Osteoblast (primary cell): ENCODE measurements around the gene RNASE7. TPM values are rescaled to one million over a fixed set of nuclear protein-coding genes. Genes with fewer than 3 reads are reported as not detected.
A peak's percentile ranks its signal among the peaks of the same experiment; 100 is the strongest.

Experiments used
- DNase-seq: peaks from one replicate; pipeline ENCODE4 v3.0.0; 2011; ENCODE audit warnings: low spot score, mixed read lengths; ENCODE audit not compliant: insufficient read length; ENCODE audit errors: missing footprints
- H2AFZ ChIP-seq: 2 replicates; pipeline ENCODE4 v1.6.0; 2011; ENCODE audit warnings: mild to moderate bottlenecking, low read length
- H3K27ac ChIP-seq: 2 replicates; pipeline ENCODE4 v1.5.1; 2011; ENCODE audit warnings: mild to moderate bottlenecking, low read depth, low read length, moderate library complexity
- H3K27me3 ChIP-seq: 2 replicates; pipeline ENCODE4 v1.6.0; 2012; ENCODE audit warnings: mild to moderate bottlenecking, control low read depth, inconsistent platforms, low read length, moderate library complexity; ENCODE audit not compliant: insufficient read depth
- H3K36me3 ChIP-seq: 2 replicates; pipeline ENCODE4 v1.5.1; 2011; ENCODE audit warnings: mild to moderate bottlenecking, low read length, control low read depth, moderate library complexity; ENCODE audit not compliant: insufficient read depth
- H3K4me1 ChIP-seq: 2 replicates; pipeline ENCODE4 v1.5.1; 2011; ENCODE audit warnings: mild to moderate bottlenecking, low read length, control low read depth, moderate library complexity; ENCODE audit not compliant: insufficient read depth
- H3K4me2 ChIP-seq: 2 replicates; pipeline ENCODE4 v1.6.0; 2011; ENCODE audit warnings: mild to moderate bottlenecking, low read length; ENCODE audit not compliant: insufficient read depth
- H3K4me3 ChIP-seq: fragments of 200-600 bp; sonication (generic); 3 replicates; pipeline ENCODE4 v1.5.1; 2012; ENCODE audit warnings: mild to moderate bottlenecking, low read length, inconsistent platforms; ENCODE audit not compliant: insufficient read depth
- H3K79me2 ChIP-seq: 2 replicates; pipeline ENCODE4 v1.6.0; 2012; ENCODE audit warnings: mild to moderate bottlenecking, low read length, control low read depth, inconsistent platforms; ENCODE audit not compliant: insufficient read depth
- H3K9me3 ChIP-seq: 2 replicates; pipeline ENCODE4 v1.5.1; 2011; ENCODE audit warnings: low read depth, low read length, control low read depth
- H4K20me1 ChIP-seq: 2 replicates; pipeline ENCODE4 v1.6.0; 2012; ENCODE audit warnings: mild to moderate bottlenecking, low read length, control low read depth; ENCODE audit not compliant: insufficient read depth
- CTCF ChIP-seq: IDR thresholded peaks from 2 replicates; pipeline ENCODE4 v1.5.1; 2011; ENCODE audit warnings: mild to moderate bottlenecking, low read depth, low read length, moderate library complexity; ENCODE audit errors: extremely low read depth
- total RNA-seq: library from RNA; depleted of rRNA; stranded (reverse); fragments of >200 nt; gene quantifications from 2 replicates; pipeline ENCODE4 v1.2.3, GENCODE V29; 2012

RNASE7 gene
- total RNA-seq, 1 donor, result not detected

GRCh38 chr14:21060614-21061346, 18.6 kb downstream of the RNASE7 start:
- H3K36me3 ChIP-seq, result no peaks in the 10 kb centered on the region
- H2AFZ ChIP-seq, result peak overlapping the region; percentile 62
- peak overlapping the region; percentile 1 for H3K27ac ChIP-seq
- H4K20me1 ChIP-seq, result no peaks in the 10 kb centered on the region
- no peaks in the 10 kb centered on the region for H3K9me3 ChIP-seq
- no peak overlapping the region for H3K4me3 ChIP-seq
- H3K27me3 ChIP-seq, result no peaks in the 10 kb centered on the region
- H3K79me2 ChIP-seq, result no peaks in the 10 kb centered on the region
- TF ChIP-seq CTCF, result no peak
- H3K4me1 ChIP-seq, result peaks cover 35% of the 10 kb centered on the region
- peak; percentile 27 for DNase-seq
- peak overlapping the region; percentile 66 for H3K4me2 ChIP-seq

- no peak overlapping the region for H3K4me3 ChIP-seq
- H3K4me1 ChIP-seq, result peaks cover 35% of the 10 kb centered on the region
- no peak overlapping the region for H2AFZ ChIP-seq
- no peak overlapping the region for H3K27ac ChIP-seq
- TF ChIP-seq CTCF, result no peak
- H3K4me2 ChIP-seq, result no peak overlapping the region
- H4K20me1 ChIP-seq, result no peaks in the 10 kb centered on the region
- H3K36me3 ChIP-seq, result no peaks in the 10 kb centered on the region
- H3K79me2 ChIP-seq, result no peaks in the 10 kb centered on the region
- DNase-seq, result no peak
- no peaks in the 10 kb centered on the region for H3K9me3 ChIP-seq
- H3K27me3 ChIP-seq, result no peaks in the 10 kb centered on the region
Measured at GRCh38 chr14:21061347-21061668, 19.1 kb downstream of the RNASE7 start.

- Histone ChIP-seq H3K27me3 (no peaks in the 10 kb centered on the region), H2AFZ (no peak overlapping the region), H3K4me2 (peak overlapping the region; percentile 8), H3K27ac (no peak overlapping the region), H3K79me2 (no peaks in the 10 kb centered on the region), H4K20me1 (no peaks in the 10 kb centered on the region), H3K9me3 (no peaks in the 10 kb centered on the region), H3K4me3 (no peak overlapping the region), H3K4me1 (peaks cover 27% of the 10 kb centered on the region), H3K36me3 (no peaks in the 10 kb centered on the region)
- DNase-seq, result peak; percentile 86
- no peak for TF ChIP-seq CTCF
Measured at GRCh38 chr14:21063479-21063878, 21.3 kb downstream of the RNASE7 start.

GRCh38 chr14:21066882-21067502, 24.8 kb downstream of the RNASE7 start:
- H3K4me2 ChIP-seq, result no peak overlapping the region
- H3K9me3 ChIP-seq, result no peaks in the 10 kb centered on the region
- H3K27ac ChIP-seq, result no peak overlapping the region
- peaks cover 33% of the 10 kb centered on the region for H3K4me1 ChIP-seq
- no peaks in the 10 kb centered on the region for H3K27me3 ChIP-seq
- no peaks in the 10 kb centered on the region for H3K79me2 ChIP-seq
- H4K20me1 ChIP-seq, result no peaks in the 10 kb centered on the region
- peak; percentile 22 for TF ChIP-seq CTCF
- no peak overlapping the region for H2AFZ ChIP-seq
- H3K4me3 ChIP-seq, result no peak overlapping the region
- DNase-seq, result peak; percentile 76
- H3K36me3 ChIP-seq, result no peaks in the 10 kb centered on the region
